Adrenal gland (tissue), 5 donors: ENCODE data around the gene ATP8A2.

ENCODE experiments used
- POLR2A ChIP-seq, 2 donors: fragments of 450-650 bp; IDR thresholded peaks; one replicate each; pipeline ENCODE4 v1.6.1; 2017; ENCODE audit warnings: antibody characterized with exemption in 2 of 2, mild to moderate bottlenecking in 2 of 2, moderate library complexity in 1 of 2
- TF ChIP-seq, protein P1 (sequence below), 6 experiments: fragments of 450-650 bp in 4 of 6; fragments of 200-600 bp in 2 of 6; sonication (generic) in 1 of 6; IDR thresholded peaks; 1 replicate in 5 of 6; 2 replicates in 1 of 6; pipeline versions ENCODE4 v1.5.1 to v1.8.0; 2016 to 2021; ENCODE audit warnings: antibody characterized with exemption in 6 of 6, mild to moderate bottlenecking in 2 of 6, moderate library complexity in 1 of 6
- donor health status: DM: no; HTN: no; CAD: no.

DNA sequence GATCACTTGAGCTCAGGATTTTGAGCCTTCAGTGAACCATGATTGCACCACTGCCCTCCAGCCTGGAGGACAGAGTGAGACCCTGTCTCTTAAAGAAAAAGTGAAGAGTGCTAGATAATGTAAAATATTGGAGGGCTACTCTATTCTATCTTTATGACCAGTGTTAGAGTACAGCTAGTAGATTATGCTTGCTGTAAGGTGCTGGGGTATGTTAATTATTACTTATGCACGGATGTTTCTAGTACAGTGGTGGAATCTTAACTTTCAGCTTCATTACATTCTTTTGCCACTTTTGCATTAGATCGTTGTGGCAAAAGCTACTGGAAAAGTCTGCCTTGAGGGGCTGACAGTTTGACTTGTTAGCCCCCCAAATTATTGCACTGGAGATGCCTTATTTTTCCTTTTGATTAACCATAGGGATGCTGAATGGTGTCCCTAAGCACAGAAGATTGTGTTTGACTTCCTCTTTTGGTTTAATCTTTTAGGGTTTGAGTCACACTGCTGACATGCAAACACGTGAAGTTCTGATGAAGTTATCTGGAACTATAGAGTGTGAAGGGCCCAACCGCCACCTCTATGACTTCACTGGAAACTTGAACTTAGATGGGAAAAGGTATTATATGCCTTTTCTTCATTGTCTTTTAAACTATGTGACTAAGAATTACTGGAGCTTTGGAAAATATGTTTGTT, 169.8 kb downstream of the ATP8A2 start:
- TF ChIP-seq, protein P1, sequence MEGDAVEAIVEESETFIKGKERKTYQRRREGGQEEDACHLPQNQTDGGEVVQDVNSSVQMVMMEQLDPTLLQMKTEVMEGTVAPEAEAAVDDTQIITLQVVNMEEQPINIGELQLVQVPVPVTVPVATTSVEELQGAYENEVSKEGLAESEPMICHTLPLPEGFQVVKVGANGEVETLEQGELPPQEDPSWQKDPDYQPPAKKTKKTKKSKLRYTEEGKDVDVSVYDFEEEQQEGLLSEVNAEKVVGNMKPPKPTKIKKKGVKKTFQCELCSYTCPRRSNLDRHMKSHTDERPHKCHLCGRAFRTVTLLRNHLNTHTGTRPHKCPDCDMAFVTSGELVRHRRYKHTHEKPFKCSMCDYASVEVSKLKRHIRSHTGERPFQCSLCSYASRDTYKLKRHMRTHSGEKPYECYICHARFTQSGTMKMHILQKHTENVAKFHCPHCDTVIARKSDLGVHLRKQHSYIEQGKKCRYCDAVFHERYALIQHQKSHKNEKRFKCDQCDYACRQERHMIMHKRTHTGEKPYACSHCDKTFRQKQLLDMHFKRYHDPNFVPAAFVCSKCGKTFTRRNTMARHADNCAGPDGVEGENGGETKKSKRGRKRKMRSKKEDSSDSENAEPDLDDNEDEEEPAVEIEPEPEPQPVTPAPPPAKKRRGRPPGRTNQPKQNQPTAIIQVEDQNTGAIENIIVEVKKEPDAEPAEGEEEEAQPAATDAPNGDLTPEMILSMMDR (IDR thresholded peaks at IDR 0.05) = no peak
- TF ChIP-seq POLR2A (IDR thresholded peaks at IDR 0.05) = no peak
